ENCODE data around the gene SCAF1. TPM values are rescaled to one million over a fixed set of nuclear protein-coding genes. Genes with fewer than 3 reads are reported as not detected.

Gene SCAF1
- total and polyA plus RNA-seq, 2 of the 13 experiments (the other 11 are each of a cell fraction or from before 2014, with no cell fraction given): 3.3 to 6.1 TPM

- TF ChIP-seq ZHX1 (CRISPR knock-in tag; IDR thresholded peaks at IDR 0.05; ENCODE audit: low read depth) (no peak; the same call in 1 of the 2 replicates), ZBTB4 (CRISPR knock-in tag; IDR thresholded peaks at IDR 0.05; ENCODE audit: borderline replicate concordance) (no peak), ZBTB7A (CRISPR knock-in tag; IDR thresholded peaks at IDR 0.05) (no peak), RELA (CRISPR knock-in tag; IDR thresholded peaks at IDR 0.05) (no peak), GATA4 (IDR thresholded peaks at IDR 0.05; ENCODE audit: borderline replicate concordance, low read depth) (no peak), TGIF2 (CRISPR knock-in tag; IDR thresholded peaks at IDR 0.05) (no peak; the same call in 1 of the 2 replicates), ZFP36L2 (CRISPR knock-in tag; IDR thresholded peaks at IDR 0.05) (no peak), TAF1 (CRISPR knock-in tag; IDR thresholded peaks at IDR 0.05) (peak; percentile 75; the same call in 1 of the 2 replicates), CCAR2 (optimal IDR thresholded peaks at IDR 0.05; ENCODE audit: low read depth, low read length) (no peak), ZNF335 (CRISPR knock-in tag; IDR thresholded peaks at IDR 0.05) (peak; percentile 37; the same call in 1 of the 2 replicates), ZNF282 (IDR thresholded peaks at IDR 0.05; ENCODE audit: partially characterized antibody) (no peak), ZNF550 (CRISPR knock-in tag; IDR thresholded peaks at IDR 0.05; ENCODE audit: borderline replicate concordance) (no peak), ZBTB43 (CRISPR knock-in tag; conservative IDR thresholded peaks at IDR 0.05) (no peak), DDIT3 (CRISPR knock-in tag; IDR thresholded peaks at IDR 0.05) (no peak), ZNF839 (CRISPR knock-in tag; IDR thresholded peaks at IDR 0.05; ENCODE audit: borderline replicate concordance) (no peak), RBAK (CRISPR knock-in tag; IDR thresholded peaks at IDR 0.05) (no peak), ZNF724P (CRISPR knock-in tag; IDR thresholded peaks at IDR 0.05; ENCODE audit: borderline replicate concordance) (no peak), ZNF850 (CRISPR knock-in tag; conservative IDR thresholded peaks at IDR 0.05) (peak; percentile 64; the same call in 1 of the 2 replicates), ZFP90 (CRISPR knock-in tag; IDR thresholded peaks at IDR 0.05; ENCODE audit: borderline replicate concordance) (peak; percentile 57; the same call in 1 of the 2 replicates), ZNF33A (CRISPR knock-in tag; IDR thresholded peaks at IDR 0.05; ENCODE audit: borderline replicate concordance) (no peak)
Observed at GRCh38 chr19:49641688-49642491, at the start of gene SCAF1 (continued).

Measured in HepG2 (cell line).